ENCODE results near the gene PPT2. TPM values are rescaled to one million over a fixed set of nuclear protein-coding genes. Genes with fewer than 3 reads are reported as not detected.

PPT2 gene
- polyA plus RNA-seq, 1 donor, result 31.0 TPM

GRCh38 chr6:32177183-32177787 lies 23.3 kb downstream of the PPT2 start:
- WGBS (ENCODE audit: insufficient coverage, low lambda C conversion rate), result no CpG with 5 or more reads among the region's 20 CpGs
- peaks cover 20% of the 10 kb centered on the region for H3K4me1 ChIP-seq (ENCODE audit: control insufficient read depth, insufficient read depth, low read length)

DNA sequence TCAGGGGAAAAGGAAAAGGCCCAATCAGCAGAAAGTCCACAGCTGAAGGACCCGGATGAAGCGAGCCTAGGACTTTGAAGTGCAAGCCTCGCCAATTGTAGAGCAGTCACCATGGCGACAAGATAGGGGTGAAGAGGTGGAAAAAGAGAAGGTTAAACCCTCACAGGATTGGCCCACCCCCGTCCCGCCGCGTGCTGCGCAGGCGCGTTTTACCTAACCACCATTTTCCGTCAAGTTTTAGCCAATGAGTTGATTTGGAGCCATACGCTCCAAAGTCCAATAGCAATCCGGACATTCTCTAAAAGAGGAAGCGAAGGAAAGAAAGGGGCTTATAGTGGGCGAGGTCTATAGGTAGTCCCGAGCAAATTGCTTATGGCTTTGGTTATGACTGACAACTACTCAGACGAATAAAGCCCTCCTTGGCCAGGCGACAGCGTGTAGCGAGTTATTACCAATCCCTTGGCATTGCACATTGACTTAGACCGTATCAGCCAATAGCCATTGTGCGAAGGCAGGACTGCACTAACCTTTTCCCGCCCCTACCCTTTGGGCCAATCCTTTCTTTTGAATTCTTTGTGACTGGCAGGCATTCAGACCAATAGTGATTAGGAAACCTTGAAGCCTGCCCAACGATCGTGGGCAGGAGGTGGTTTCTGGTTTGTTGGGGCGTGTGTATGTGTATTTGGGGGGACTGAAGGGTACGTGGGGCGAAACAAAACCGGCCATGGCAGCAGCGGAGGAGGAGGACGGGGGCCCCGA lies 24.0 kb downstream of the PPT2 start, which contains the start of gene RNF5:
TSS of gene RNF5 (plus strand) at position 618 of the 759 bp plus-strand sequence. CDS start at position 725, 107 bp downstream.
- Histone ChIP-seq H3K27ac (ENCODE audit: low read length) (peak within 1 kb of the TSS; percentile 85), H3K9me3 (ENCODE audit: control insufficient read depth, low read depth, low read length) (peaks cover 3% of the 10 kb centered on the region), H3K4me1 (ENCODE audit: control insufficient read depth, insufficient read depth, low read length) (peaks cover 20% of the 10 kb centered on the region), H3K27me3 (ENCODE audit: control insufficient read depth, insufficient read depth, low read length) (no peaks in the 10 kb centered on the region), H3K36me3 (ENCODE audit: control insufficient read depth, insufficient read depth, low read length) (peaks cover 27% of the 10 kb centered on the region), H3K4me3 (ENCODE audit: low read length) (peak within 1 kb of the TSS; percentile 95)
- DNase-seq, result peak; percentile 100
- WGBS (ENCODE audit: insufficient coverage, low lambda C conversion rate), result 0% methylated on average over 2 of the region's 33 CpGs

More at GRCh38 chr6:32177183-32177787, 23.3 kb downstream of the PPT2 start:
- Histone ChIP-seq H3K4me3 (ENCODE audit: low read length) (peak overlapping the region; percentile 95), H3K27me3 (ENCODE audit: control insufficient read depth, insufficient read depth, low read length) (no peaks in the 10 kb centered on the region), H3K36me3 (ENCODE audit: control insufficient read depth, insufficient read depth, low read length) (peaks cover 20% of the 10 kb centered on the region), H3K9me3 (ENCODE audit: control insufficient read depth, low read depth, low read length) (peaks cover 3% of the 10 kb centered on the region), H3K27ac (ENCODE audit: low read length) (peak overlapping the region; percentile 85)
- peak in 1 of 2 donors; percentile 43 for DNase-seq

- Histone ChIP-seq H3K4me3 (ENCODE audit: low read length) (peak overlapping the region; percentile 95), H3K36me3 (ENCODE audit: control insufficient read depth, insufficient read depth, low read length) (peaks cover 35% of the 10 kb centered on the region), H3K27ac (ENCODE audit: low read length) (peak overlapping the region; percentile 85), H3K27me3 (ENCODE audit: control insufficient read depth, insufficient read depth, low read length) (no peaks in the 10 kb centered on the region), H3K4me1 (ENCODE audit: control insufficient read depth, insufficient read depth, low read length) (peaks cover 20% of the 10 kb centered on the region), H3K9me3 (ENCODE audit: control insufficient read depth, low read depth, low read length) (peaks cover 3% of the 10 kb centered on the region)
- WGBS (ENCODE audit: insufficient coverage, low lambda C conversion rate), result 6% methylated on average over 6 of the region's 24 CpGs
- DNase-seq, result peak in 1 of 2 donors; percentile 63
These were observed 24.9 kb downstream of the PPT2 start for GRCh38 chr6:32178547-32179440.

DNA sequence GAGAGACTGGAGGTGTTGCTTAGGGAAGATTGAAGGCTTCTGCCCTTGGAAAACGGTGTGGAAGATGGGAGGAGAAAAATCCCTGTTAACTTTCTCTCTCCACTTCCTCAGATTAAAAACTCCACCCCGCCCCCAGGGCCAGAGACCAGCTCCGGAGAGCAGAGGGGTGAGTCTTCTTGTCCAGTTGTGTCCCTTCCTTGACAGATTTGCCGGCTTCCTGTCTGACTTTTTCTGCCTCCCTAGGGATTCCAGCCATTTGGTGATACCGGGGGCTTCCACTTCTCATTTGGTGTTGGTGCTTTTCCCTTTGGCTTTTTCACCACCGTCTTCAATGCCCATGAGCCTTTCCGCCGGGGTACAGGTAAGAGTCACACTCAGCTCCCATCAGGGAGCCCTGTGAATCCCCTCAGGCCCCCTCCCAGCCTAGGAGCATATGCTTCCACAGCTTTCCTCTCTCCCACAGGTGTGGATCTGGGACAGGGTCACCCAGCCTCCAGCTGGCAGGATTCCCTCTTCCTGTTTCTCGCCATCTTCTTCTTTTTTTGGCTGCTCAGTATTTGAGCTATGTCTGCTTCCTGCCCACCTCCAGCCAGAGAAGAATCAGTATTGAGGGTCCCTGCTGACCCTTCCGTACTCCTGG lies 25.9 kb downstream of the PPT2 start:
- peaks cover 20% of the 10 kb centered on the region for H3K4me1 ChIP-seq (ENCODE audit: control insufficient read depth, insufficient read depth, low read length)
- H3K27ac ChIP-seq (ENCODE audit: low read length), result no peak overlapping the region
- WGBS (ENCODE audit: insufficient coverage, low lambda C conversion rate), result 100% methylated on average over 1 of the region's 10 CpGs
- peaks cover 42% of the 10 kb centered on the region for H3K36me3 ChIP-seq (ENCODE audit: control insufficient read depth, insufficient read depth, low read length)
- no peak for DNase-seq
- peaks cover 3% of the 10 kb centered on the region for H3K9me3 ChIP-seq (ENCODE audit: control insufficient read depth, low read depth, low read length)
- H3K27me3 ChIP-seq (ENCODE audit: control insufficient read depth, insufficient read depth, low read length), result no peaks in the 10 kb centered on the region
- H3K4me3 ChIP-seq (ENCODE audit: low read length), result peak overlapping the region; percentile 95

GRCh38 chr6:32181148-32181702 lies 27.3 kb downstream of the PPT2 start:
- H3K4me3 ChIP-seq (ENCODE audit: low read length), result no peak overlapping the region
- H3K27ac ChIP-seq (ENCODE audit: low read length), result no peak overlapping the region
- H3K9me3 ChIP-seq (ENCODE audit: control insufficient read depth, low read depth, low read length), result no peaks in the 10 kb centered on the region
- H3K4me1 ChIP-seq (ENCODE audit: control insufficient read depth, insufficient read depth, low read length), result peaks cover 15% of the 10 kb centered on the region
- H3K27me3 ChIP-seq (ENCODE audit: control insufficient read depth, insufficient read depth, low read length), result no peaks in the 10 kb centered on the region
- no CpG with 5 or more reads among the region's 15 CpGs for WGBS (ENCODE audit: insufficient coverage, low lambda C conversion rate)
- no peak for DNase-seq
- peaks cover 46% of the 10 kb centered on the region for H3K36me3 ChIP-seq (ENCODE audit: control insufficient read depth, insufficient read depth, low read length)

DNA sequence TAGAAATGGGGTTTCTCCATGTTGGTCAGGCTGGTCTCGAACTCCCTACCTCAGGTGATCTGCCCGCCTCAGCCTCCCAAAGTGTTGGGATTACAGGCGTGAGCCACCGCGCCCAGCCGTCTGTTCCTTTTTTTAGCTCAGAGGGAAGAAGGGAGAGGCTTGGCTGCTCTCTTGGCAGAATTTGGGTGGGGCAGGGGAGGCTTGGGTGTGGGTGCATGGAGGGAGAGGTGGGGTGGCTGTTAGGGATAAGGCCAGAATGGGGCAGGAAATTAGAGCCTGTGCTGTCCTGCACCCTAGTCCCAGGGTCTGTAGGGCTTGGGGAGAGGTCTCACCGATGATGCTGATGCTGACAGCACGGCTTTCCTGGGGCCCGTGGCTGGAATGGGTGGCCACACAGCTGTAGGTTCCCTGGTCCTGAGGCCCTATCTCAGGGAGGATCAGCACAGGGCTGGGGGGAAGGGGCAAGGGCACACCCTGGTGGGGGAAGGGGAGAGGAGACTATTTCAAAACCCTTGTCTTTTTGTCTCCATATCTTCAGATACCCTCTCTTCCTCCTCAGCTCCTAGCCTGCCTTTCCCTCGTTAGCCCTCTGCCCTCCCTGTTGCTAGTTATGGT lies 28.1 kb downstream of the PPT2 start:
- Histone ChIP-seq H3K9me3 (ENCODE audit: control insufficient read depth, low read depth, low read length) (no peaks in the 10 kb centered on the region), H3K36me3 (ENCODE audit: control insufficient read depth, insufficient read depth, low read length) (peaks cover 54% of the 10 kb centered on the region), H3K27me3 (ENCODE audit: control insufficient read depth, insufficient read depth, low read length) (no peaks in the 10 kb centered on the region), H3K4me3 (ENCODE audit: low read length) (no peak overlapping the region), H3K27ac (ENCODE audit: low read length) (no peak overlapping the region), H3K4me1 (ENCODE audit: control insufficient read depth, insufficient read depth, low read length) (peaks cover 8% of the 10 kb centered on the region)
- WGBS (ENCODE audit: insufficient coverage, low lambda C conversion rate), result no CpG with 5 or more reads among the region's 10 CpGs
- DNase-seq, result no peak

- H3K4me3 ChIP-seq (ENCODE audit: low read length), result no peak overlapping the region
- H3K36me3 ChIP-seq (ENCODE audit: control insufficient read depth, insufficient read depth, low read length), result peaks cover 60% of the 10 kb centered on the region
- no peak overlapping the region for H3K27ac ChIP-seq (ENCODE audit: low read length)
- no peak for DNase-seq
- peaks cover 6% of the 10 kb centered on the region for H3K4me1 ChIP-seq (ENCODE audit: control insufficient read depth, insufficient read depth, low read length)
- no peaks in the 10 kb centered on the region for H3K9me3 ChIP-seq (ENCODE audit: control insufficient read depth, low read depth, low read length)
- no CpG with 5 or more reads among the region's 10 CpGs for WGBS (ENCODE audit: insufficient coverage, low lambda C conversion rate)
- no peaks in the 10 kb centered on the region for H3K27me3 ChIP-seq (ENCODE audit: control insufficient read depth, insufficient read depth, low read length)
These were observed 28.6 kb downstream of the PPT2 start for GRCh38 chr6:32182555-32182981.

DNA sequence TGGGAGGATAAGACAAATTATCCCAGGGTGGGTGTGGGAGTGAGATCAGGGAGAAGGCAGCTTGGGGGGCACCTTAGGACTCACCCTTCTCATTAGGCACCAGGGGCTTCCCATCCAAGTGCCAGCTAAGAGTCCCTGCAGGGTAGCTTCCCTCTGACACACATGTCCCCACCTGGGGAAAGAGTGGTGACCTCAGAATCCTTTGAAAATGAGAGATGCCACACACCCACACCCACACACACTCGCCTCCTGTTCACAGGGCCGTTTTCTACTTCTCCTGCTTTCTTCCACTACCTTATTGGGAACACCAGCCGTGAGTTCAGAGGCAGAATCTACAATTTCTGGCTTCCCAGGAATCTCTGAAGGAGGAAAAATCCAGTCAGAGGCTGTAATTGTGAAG lies 29.1 kb downstream of the PPT2 start:
- H3K9me3 ChIP-seq (ENCODE audit: control insufficient read depth, low read depth, low read length), result no peaks in the 10 kb centered on the region
- peaks cover 64% of the 10 kb centered on the region for H3K36me3 ChIP-seq (ENCODE audit: control insufficient read depth, insufficient read depth, low read length)
- H3K4me3 ChIP-seq (ENCODE audit: low read length), result no peak overlapping the region
- no peak overlapping the region for H3K27ac ChIP-seq (ENCODE audit: low read length)
- DNase-seq, result peak in 1 of 2 donors; percentile 1
- WGBS (ENCODE audit: insufficient coverage, low lambda C conversion rate), result no CpG with 5 or more reads among the region's 3 CpGs
- no peaks in the 10 kb centered on the region for H3K27me3 ChIP-seq (ENCODE audit: control insufficient read depth, insufficient read depth, low read length)
- peaks cover 6% of the 10 kb centered on the region for H3K4me1 ChIP-seq (ENCODE audit: control insufficient read depth, insufficient read depth, low read length)

GRCh38 chr6:32183483-32184083 lies 29.6 kb downstream of the PPT2 start:
- WGBS (ENCODE audit: insufficient coverage, low lambda C conversion rate), result no CpG with 5 or more reads among the region's 15 CpGs
- Histone ChIP-seq H3K4me3 (ENCODE audit: low read length) (no peak overlapping the region), H3K36me3 (ENCODE audit: control insufficient read depth, insufficient read depth, low read length) (peaks cover 66% of the 10 kb centered on the region), H3K27me3 (ENCODE audit: control insufficient read depth, insufficient read depth, low read length) (no peaks in the 10 kb centered on the region), H3K4me1 (ENCODE audit: control insufficient read depth, insufficient read depth, low read length) (peaks cover 6% of the 10 kb centered on the region), H3K27ac (ENCODE audit: low read length) (no peak overlapping the region), H3K9me3 (ENCODE audit: control insufficient read depth, low read depth, low read length) (no peaks in the 10 kb centered on the region)
- DNase-seq, result peak in 1 of 2 donors; percentile 1
